ENCODE measurements around the gene OSBP.

Gene OSBP

DNA sequence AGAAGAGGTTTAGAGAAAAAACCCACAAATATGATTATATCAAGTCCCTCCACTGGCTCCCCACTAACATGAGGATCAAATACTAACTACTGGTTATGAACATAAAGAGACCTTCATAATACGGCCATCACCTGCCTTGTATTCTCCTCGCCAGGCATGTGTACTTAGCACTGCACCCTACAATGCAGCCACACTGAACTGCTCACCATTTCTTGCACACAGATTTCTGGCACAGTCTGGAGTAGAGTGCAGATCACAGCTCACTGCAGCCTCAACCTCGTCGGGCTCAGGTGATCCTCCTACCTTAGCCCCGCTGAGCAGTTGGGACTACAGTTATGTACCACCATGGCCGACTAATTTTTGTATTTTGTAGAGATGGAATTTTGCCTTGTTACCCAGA, 13.1 kb downstream of the OSBP start:
- DNase-seq (ENCODE audit: low read depth), result no peak

DNA sequence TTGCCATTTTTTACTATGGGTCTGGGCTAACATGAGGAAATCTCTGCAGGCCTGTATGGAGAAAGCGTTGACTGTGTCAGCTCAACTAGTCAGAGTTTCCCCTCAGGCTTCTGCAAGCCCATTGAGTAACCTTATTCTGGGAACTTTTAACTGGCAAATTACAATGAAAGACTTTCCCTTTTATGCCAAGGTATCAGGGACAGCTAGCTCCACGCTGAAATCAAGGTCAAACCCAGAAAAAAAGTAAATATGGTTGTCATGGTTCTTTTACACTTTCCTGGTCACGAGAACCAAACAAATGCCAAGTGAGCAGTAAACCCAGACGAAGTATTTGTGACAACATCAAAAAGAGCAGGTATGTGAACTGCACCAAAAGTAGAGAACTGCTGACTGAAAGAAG, 13.8 kb downstream of the OSBP start:
- no peak for DNase-seq (ENCODE audit: low read depth)

DNA sequence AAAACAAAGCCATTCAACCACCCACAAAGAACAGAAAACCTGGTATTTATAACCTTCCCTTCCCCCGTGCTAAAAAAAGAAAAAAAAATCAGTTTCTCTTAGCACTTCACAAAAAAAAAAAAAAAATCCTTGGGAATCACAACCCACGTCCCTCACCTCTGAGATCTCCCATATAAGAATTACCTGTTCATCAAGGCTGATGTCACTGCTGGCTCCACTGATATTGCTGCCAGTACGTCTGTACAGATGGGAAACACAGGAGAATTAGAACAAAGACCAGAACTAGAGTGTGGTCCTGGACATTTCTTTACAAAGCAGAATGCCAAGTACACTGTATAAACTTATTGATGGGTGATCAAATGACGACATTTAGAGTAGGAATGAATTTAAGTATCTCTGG, 14.9 kb downstream of the OSBP start:
- no peak for DNase-seq (ENCODE audit: low read depth)

DNA sequence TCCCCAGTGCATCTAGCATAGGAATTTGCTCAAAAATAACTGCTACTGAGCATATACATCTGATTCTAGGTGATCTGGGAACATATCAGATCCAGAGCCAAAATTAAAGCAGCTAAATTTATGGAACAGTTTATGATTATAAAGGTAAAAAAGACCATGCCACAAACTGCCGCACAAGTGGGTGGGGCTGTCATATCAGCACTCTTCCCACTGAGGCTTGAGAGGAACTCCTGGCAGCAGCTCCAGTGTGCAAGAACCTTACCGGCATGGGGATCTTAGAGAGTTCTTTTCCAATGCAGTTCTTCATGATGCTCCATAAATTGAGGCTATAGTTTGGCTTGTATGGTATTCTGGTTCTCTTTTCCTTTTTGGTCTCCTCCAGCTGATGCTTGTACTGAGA, 15.3 kb downstream of the OSBP start:
- no peak for DNase-seq (ENCODE audit: low read depth)

DNA sequence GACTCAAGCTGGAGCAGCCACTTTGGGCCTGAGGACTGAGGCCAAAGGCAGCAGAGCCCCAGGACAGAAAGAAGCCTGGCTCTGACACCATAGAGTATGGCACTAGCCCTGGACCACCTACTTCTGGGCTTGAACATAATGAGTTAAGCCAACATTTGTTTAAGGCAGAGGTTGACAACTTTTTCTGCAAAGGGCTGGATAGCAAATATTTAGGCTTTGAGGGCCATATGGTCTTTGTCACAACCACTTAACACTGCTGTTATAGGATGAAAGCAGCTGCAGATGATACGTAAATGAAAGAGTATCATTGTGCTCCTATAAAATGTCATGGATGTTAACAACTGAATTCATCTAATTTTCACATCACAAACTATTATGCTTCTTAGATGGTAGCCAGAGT, 16.6 kb downstream of the OSBP start:
- no peak for DNase-seq (ENCODE audit: low read depth)

DNA sequence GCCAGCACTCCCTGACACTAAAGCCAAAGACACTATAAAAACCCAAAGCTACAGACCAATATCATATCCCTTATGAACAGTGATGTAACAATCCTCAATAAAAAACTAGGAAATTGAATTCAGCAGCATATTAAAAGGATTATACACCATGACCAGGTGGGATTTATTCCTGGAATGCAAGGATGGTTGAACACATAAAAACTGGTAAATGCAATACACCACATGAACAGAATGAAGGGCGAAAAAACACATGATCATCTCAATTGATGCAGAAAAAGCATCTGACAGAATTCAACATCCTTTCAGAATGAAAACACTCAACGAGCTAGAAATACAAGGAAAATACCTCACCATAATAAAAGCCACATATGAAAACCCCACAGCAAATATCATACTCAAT, 31.3 kb downstream of the OSBP start:
- no peak for DNase-seq (ENCODE audit: low read depth)

DNA sequence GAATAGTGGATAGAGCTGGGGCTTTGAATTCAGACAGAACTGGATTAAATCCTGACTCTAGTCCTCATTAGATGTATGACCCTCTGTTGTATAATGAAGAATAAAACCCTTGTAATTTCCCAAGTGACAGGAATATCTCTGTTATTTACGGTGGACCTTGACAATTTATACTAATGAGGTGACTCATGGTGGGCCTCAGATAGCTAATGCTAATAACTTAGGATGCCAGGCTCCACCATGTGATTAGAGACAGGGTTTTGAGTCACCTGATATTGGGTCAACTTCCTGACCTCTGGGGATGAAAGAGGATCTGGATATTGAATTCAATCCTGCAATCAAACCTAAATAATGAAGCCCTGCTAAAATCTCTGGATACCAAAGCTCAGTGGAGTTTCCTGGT, 33.6 kb downstream of the OSBP start:
- no peak for DNase-seq (ENCODE audit: low read depth)

DNA sequence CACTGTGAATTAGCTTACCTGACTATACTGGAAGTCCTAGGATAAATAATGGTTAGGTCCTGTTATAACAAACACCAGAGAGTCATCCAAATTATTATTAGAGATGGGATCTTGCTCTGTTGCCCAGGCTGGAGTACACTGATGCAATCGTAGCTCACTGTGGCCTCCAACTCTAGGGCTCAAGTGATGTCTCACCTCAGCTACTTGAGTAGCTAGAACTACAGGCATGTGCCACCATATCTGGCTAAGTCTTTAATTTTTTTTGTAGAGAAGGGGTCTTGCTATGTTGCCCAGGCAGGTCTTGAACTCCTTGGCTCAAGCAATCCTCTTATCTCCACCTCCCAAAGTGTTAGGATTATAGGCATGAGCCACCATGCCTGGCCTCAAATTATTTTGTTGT, 37.2 kb downstream of the OSBP start:
- DNase-seq (ENCODE audit: low read depth), result no peak

DNA sequence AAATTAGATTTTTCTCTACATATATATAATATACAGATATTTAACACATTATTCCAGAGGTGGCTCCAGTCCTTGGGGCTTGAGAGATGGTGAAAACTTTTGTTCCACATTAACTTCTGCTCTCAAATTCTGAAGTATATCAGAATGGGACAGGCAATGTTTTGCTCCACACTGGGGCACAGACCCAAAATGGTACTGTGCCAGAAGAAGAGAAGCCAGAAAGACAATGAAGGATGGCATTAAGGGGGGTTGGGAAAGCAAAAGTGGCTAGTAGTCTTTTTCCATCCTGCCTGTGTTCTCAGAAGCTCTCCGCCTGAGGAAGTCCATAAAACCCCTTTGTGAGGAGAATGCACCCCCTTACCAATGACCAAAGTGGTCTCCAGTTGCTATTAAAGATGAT, 40.1 kb downstream of the OSBP start:
- no peak for DNase-seq (ENCODE audit: low read depth)

DNA sequence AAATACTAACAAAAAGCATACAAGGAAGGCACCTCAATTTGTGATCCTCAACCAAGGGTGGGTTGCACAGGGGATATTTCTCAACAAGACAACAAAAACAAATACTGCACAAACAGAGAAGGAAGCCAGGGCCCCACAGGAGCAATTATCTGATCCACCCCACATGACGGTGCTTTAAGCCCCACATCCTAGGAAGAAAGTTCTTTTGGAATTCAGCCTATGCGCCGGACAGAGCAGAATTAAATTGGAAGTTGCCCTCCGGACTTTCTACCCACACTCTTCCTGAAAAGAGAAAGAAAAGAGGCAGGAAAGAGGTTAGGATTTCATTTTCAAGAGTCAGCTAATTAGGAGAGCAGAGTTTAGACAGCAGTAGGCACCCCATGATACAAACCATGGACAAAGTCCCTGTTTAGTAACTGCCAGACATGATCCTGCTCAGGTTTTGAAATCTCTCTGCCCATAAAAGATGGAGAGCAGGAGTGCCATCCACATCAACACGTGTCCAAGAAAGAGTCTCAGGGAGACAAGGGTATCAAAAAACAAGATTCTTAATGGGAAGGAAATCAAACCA, 40.6 kb downstream of the OSBP start:
- DNase-seq (ENCODE audit: low read depth), result no peak

DNA sequence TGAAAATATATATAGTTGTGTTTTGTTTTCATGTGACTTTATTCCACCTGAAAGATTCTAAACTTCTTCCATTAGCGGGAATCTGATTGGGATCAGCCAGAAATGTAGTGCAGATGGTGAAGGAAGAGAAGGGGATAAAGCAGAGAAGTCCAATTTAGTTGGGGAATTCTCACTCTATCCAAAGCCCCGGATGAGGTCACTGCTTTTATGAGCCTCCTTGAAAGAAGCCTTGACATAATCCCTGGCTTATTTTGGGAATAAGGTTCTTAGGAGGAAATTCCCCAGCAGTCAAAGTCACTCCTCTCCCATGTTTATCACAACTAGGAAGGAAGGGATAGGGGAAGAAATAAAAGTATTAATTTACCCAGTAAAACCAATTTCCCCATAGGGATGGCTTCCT, 41.1 kb downstream of the OSBP start:
- no peak for DNase-seq (ENCODE audit: low read depth)

DNA sequence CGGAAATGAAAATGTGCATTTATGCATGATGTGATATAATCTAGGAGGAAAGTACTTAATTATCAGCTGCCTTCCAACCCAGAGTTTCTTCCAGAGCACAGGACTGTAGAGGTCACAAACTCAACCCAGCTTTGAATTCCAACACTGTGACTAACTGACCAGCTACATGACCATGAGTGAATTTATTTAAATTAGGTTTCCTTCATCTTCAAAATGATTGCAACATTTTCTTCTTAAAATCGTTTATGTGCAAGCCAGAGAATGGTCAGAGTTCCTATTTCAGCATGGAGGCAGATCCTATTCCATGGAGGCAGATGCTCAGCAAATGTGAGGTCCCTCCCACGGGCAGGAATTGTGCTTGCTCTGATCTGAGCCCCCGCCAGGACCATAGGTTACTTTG, 42.4 kb downstream of the OSBP start:
- DNase-seq (ENCODE audit: low read depth), result no peak

DNA sequence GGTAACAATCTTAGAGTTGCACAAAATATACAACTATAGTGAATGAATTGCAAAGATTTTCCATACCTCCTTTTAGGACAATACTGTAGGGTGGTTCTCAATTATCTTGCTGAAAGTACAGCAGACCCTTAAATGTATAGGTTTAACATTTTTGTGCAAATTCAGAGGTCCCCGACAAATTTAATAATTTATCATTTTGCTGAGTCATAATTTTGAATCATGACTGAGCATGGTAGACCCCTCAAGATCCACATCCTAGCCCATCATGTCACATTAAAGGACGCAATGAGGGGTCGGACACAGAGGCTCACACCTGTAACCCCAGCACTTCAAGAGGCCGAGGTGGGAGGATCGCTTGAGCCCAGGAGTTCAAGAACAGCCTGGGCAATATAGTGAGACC, 43.5 kb downstream of the OSBP start:
- DNase-seq (ENCODE audit: low read depth), result no peak

DNA sequence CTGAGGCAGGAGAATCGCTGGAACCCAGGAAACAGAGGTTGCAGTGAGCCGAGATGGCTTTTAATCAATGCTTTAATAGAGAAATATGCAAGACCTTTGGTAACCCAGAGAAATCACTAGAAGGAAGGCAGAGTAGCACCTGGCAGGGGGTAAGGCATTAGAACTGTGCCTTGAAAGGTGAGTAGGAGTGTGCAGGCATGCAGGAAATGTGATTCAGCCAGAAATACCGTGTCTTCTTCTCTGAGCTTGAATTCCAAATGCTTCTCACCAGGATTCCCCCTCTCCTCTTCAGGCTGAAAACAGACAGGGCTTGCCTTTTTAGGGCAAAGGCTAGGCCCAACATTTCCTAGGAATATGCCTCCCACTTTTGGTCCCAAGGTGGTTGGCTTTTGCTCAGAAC, 53.3 kb downstream of the OSBP start:
- DNase-seq (ENCODE audit: low read depth), result no peak

DNA sequence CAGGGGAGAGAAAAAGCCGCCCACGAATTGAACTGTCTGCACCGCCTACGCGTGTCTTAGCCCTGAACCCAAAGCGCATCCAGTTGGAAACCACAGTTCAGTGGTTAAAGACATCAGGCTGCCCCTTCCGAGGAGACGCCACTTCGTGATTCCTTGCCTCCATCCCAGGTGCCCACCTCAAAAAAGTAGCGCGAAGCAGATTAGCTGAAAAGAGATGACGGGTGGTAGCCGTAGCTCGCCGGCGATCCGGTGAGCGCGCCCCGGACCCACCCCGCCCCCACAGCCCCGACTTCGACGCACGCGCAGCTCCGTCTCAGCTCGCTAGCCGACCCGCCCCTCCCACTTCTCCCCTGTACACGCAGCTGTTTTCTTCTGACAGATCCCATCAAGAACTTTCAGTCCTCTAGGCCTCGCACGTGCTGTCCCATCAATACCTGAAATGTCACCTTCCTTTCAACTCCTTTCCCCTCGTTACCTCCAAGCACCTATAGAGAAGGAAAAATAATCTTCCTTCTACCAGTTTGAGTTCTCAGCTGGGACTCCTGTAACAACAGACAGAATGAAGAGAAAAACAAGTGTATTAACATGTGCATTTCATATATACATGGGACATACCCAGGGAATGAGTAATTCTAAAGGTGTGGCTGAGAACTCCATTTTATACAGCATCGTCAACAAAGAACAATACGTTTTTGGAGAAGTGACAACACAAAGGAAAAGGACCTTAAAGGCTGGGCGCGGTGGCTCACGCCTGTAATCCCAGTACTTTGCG, 54.7 kb downstream of the OSBP start:
- peak; percentile 83 for DNase-seq (ENCODE audit: low read depth)

DNA sequence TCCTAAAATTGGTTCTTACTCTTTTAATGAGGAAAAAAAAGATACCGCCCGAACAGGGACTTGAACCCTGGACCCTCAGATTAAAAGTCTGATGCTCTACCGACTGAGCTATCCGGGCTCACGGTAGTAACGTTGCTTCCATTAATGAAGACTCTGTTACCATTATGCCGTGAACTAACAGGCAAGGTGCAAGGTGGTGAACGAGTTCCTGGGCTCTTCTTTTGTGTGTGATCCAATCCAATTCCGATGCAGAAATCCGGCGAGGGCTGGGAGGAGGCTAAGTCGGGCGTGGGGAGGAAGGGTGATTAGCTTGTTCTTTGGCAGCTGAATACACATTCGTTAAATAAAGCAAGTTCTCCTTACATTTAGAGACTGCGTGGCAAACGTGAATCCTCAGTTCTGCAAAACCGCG, 55.3 kb downstream of the OSBP start:
- peak; percentile 61 for DNase-seq (ENCODE audit: low read depth)

DNA sequence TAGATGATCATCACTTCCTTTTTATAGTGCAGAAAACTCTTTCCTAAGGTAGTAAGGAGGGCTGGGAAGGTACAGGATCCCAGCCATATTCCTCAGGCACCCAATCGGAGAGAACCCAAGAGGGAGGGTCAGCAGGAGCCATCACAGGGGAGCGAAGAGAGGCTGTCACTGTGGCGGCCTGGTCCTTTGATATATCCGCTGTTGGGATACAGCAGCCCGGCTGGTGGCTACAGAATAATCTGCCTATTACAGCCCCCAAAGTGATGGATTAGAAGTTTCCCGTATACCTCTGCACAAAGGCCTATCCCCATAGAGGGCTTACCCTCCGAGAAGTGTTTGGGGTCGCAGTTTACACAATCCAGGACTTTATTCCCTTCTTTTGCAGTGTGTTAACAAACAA, 55.7 kb downstream of the OSBP start:
- no peak for DNase-seq (ENCODE audit: low read depth)

DNA sequence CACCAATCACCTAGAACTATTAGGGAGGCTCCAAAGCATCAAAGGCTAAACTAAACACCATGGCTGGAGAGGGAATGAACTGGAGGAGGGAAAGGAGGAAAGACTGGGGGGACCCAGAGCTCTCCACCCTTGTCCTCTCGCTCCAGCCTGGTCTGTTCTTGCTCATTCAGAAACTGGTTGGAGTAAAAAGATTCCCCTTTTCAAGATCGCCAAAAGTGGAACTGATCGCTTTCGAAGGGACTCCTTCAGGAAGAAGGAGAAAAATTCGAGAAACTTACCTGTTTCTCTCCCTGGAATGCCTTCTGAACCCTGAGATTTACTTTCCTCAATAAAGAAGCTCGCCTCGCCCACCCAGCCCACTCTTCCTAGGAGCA, 57.3 kb downstream of the OSBP start:
- DNase-seq (ENCODE audit: low read depth), result no peak

DNA sequence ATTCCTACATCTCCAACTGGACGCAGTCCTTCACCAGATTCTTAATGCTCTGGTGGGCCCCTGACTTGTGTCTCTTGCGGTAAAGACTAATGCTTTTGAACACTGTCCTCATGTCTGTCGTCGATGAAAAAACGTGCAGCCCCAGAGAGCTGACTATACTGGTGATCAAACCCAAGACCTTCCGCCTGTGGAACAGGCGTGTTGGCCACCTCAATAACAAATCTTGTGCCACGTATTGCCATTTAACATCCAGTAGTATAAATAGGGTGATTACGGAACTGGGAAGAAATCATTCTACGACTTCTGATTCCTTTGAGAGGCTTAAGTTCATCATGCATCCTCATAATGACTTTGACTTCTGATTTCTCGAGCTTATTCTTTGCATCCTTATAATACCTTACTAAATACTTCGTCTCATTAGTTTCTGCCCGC, 58.6 kb downstream of the OSBP start:
- DNase-seq (ENCODE audit: low read depth), result no peak

DNA sequence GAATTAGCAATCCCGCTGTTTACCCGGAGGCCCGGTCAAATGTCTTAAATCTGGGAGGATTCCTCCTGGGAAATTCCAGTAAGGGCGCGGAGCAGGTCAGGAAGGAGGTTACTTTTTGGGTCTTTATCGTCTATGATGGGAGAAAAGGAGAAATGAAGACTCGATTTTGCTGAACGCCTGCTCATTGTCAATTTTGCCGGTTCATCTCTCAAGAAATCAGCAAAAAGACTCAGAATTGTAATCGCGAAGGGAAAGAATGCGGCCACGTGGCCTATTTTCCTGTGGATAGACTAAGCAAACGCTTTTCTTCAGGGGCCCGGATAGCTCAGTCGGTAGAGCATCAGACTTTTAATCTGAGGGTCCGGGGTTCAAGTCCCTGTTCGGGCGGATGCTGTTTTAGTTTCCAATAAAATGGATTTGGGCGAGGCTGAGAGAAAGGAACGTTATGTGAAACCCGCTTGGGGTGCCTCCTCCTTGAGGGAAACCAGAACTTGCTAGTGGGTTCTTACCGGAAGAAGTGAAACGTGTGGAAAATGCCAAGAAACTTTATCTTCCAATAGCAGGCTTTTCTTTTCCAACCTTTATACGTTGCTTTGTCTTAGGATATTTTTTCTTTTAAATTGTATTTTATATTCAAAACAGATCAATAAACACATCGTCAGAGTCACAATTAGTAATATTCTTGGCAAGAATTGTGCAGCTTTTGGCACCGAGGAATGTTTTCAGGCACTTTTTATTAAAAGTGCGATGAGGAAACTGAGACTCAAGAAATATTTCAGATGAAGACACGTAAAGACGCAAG, 59.3 kb downstream of the OSBP start:
- peak; percentile 54 for DNase-seq (ENCODE audit: low read depth)

DNA sequence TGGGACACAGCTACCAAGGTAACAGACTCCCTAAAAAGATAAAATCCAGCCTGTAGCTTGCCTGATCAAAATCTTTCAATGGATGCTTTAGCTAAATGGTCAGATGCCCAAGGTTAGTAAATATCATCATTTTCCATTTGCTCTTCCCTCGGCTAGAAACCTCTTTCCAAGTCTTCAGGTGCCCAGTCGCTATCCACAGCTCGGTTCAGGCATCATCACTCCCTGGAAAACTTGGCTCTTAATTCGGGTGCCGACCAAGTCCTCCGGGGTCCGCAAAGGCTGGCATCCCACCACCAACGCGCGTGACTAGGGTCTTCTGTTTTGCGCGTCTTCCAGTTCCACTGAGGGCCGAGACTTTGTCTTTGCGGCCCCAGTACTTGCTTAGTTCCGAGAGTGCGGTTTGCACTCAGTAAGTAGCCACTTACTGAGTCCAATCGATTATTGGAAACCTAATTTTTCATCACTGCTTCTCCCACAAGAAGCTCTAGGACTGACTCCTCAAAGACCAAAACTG, 59.9 kb downstream of the OSBP start:
- DNase-seq (ENCODE audit: low read depth), result no peak

DNA sequence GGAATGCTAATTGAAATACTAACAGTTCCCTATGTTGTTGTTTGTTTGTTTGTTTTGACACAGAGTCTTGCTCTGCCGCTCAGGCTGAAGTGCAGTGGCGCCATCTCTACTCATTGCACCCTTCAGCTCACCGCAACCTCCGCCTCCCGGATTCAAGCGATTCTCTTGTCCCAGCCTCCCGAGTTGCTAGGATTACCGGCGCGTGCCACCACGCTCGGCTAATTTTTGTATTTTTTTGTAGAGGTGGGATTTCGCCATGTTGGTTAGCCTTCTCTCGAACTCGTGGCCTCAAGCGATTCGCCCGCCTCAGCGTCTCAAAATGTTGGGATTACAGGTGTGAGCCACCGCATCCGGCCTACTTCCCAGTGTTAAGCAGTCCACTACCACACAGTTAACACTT, 62.3 kb downstream of the OSBP start:
- no peak for DNase-seq (ENCODE audit: low read depth)

DNA sequence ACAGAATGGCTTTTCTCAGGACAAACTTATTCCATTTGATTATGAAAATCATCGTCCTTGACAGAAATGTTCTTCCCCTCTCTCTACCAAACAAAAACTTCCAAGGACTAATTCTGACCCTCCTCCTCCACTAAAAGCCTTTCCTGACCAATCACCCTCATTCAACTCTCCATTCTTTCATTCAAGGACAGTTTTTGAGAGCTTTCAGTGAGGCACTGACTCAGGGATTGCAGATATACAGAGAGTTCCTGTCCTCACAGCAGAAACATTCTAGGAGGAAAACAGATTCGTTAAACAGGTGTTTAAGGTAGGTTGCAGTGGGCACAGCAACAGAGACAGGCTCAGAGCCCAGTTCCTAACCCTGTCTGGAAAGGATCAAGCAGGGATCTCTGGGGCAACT, 62.7 kb downstream of the OSBP start:
- no peak for DNase-seq (ENCODE audit: low read depth)
